MCF 10A (cell line): ENCODE results near the gene SNX3. TPM values are rescaled to one million over a fixed set of nuclear protein-coding genes. Genes with fewer than 3 reads are reported as not detected.

Source experiments
- BruUV-seq: library from RNA; stranded (reverse); fragments of 400-500 nt; replicated peaks from 2 replicates; lab custom pipeline; 2021; lab: Mats Ljungman, UMichigan
- CTCF ChIA-PET: fragments of 300-600 bp; sonication (Branson Sonifier 250); formaldehyde crosslinking; extraction: SDS; loops from one replicate; lab custom pipeline; 2021; ENCODE audit warnings: antibody characterized with exemption, inconsistent platforms; lab: Yijun Ruan, JAX
- POLR2A ChIA-PET: fragments of 300-600, 350-650 bp; sonication (Branson Sonifier 250); formaldehyde crosslinking; extraction: SDS; loops from one replicate; lab custom pipeline; 2020; ENCODE audit warnings: antibody characterized with exemption, inconsistent platforms; lab: Yijun Ruan, JAX
- DNase-seq: peaks from one replicate; pipeline ENCODE4 v3.0.0-alpha.2; 2018; ENCODE audit not compliant: unreplicated experiment
- H3K27ac Mint-ChIP-seq: one replicate; pipeline ENCODE4 v1.8.0; 2022; ENCODE audit warnings: mild to moderate bottlenecking, low read depth, mixed read lengths; ENCODE audit not compliant: unreplicated experiment
- H3K27me3 Mint-ChIP-seq: one replicate; pipeline ENCODE4 v1.8.0; 2022; ENCODE audit warnings: mixed read lengths; ENCODE audit not compliant: insufficient read depth, unreplicated experiment
- H3K36me3 Mint-ChIP-seq: one replicate; pipeline ENCODE4 v1.8.0; 2022; ENCODE audit warnings: mild to moderate bottlenecking, moderate library complexity, mixed read lengths; ENCODE audit not compliant: insufficient read depth, unreplicated experiment
- H3K4me1 Mint-ChIP-seq: one replicate; pipeline ENCODE4 v1.8.0; 2022; ENCODE audit warnings: mixed read lengths; ENCODE audit not compliant: insufficient read depth, unreplicated experiment
- H3K4me3 Mint-ChIP-seq: one replicate; pipeline ENCODE4 v1.8.0; 2022; ENCODE audit warnings: mild to moderate bottlenecking, moderate library complexity, mixed read lengths; ENCODE audit not compliant: unreplicated experiment
- H3K9me3 Mint-ChIP-seq: one replicate; pipeline ENCODE4 v1.8.0; 2022; ENCODE audit warnings: mixed read lengths; ENCODE audit not compliant: unreplicated experiment
- CTCF ChIP-seq: fragments of 200-600 bp; IDR thresholded peaks from one replicate; pipeline ENCODE4 v1.8.0; 2022; ENCODE audit warnings: antibody characterized with exemption, mild to moderate bottlenecking; ENCODE audit not compliant: unreplicated experiment
- intact Hi-C: fragments of 100-400 bp; cut with micrococcal nuclease; formaldehyde crosslinking; loops from 2 replicates; pipeline ENCODE4 v1.14.1; 2022
- total RNA-seq: library from RNA; stranded (reverse); gene quantifications from 2 replicates; pipeline ENCODE4 v1.2.3, GENCODE V29; 2022

The SNX3 gene
- total RNA-seq, 1 experiment from 2014 or later = 114 TPM

- CTCF ChIA-PET = interaction anchor here (0.6 to 1.5 kb wide), 2 partner anchors 129 to 237 kb away, joined by 3 to 6 read pairs; no protein-coding TSS in a partner anchor
- DNase-seq = no peak
- no peak overlapping the region for H3K27ac Mint-ChIP-seq
- POLR2A ChIA-PET = no interaction called here
- no peaks in the 10 kb centered on the region for H3K9me3 Mint-ChIP-seq
- peaks cover 22% of the 10 kb centered on the region for H3K4me1 Mint-ChIP-seq
- peaks cover 24% of the 10 kb centered on the region for H3K36me3 Mint-ChIP-seq
- BruUV-seq = no TSS peak
- TF ChIP-seq CTCF = no peak
- no peak overlapping the region for H3K4me3 Mint-ChIP-seq
- no peaks in the 10 kb centered on the region for H3K27me3 Mint-ChIP-seq
- intact Hi-C loops = no loop called here
Measured at GRCh38 chr6:108254433-108255410, 6.1 kb downstream of the SNX3 start.

GRCh38 chr6:108253241-108253640 is 7.6 kb downstream of the SNX3 start:
- Mint-ChIP-seq H3K36me3 (peaks cover 19% of the 10 kb centered on the region), H3K27me3 (no peaks in the 10 kb centered on the region), H3K4me3 (no peak overlapping the region), H3K9me3 (no peaks in the 10 kb centered on the region), H3K4me1 (peaks cover 22% of the 10 kb centered on the region), H3K27ac (no peak overlapping the region)
- no TSS peak for BruUV-seq
- intact Hi-C loops = no loop called here
- no peak for DNase-seq
- no peak for TF ChIP-seq CTCF
- CTCF ChIA-PET = interaction anchor here (1.5 kb wide), 1 partner anchor 239 kb away, joined by 5 read pairs; no protein-coding TSS in a partner anchor
- POLR2A ChIA-PET = no interaction called here

DNA sequence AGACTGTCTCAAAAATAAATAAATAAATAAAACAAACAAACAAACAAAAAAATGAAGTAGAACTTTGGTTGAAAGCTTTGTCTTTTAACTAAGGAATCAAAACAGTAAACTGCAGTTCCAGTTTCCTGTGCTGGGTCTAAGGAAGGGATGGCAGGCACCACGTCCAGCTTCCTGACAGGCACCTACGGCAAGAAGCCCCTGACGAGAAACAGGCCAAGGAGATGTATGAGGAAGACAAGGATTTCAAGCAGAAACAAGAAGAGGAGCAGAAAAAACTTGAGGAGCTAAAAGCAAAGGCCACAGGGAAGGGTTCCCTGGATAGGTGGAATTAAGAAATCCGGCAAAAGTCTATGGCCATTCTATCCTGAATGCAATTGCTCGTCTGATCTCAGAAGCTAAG is 8.8 kb downstream of the SNX3 start:
- no peaks in the 10 kb centered on the region for H3K27me3 Mint-ChIP-seq
- intact Hi-C loops = no loop called here
- no TSS peak for BruUV-seq
- no peak overlapping the region for H3K4me3 Mint-ChIP-seq
- no peaks in the 10 kb centered on the region for H3K9me3 Mint-ChIP-seq
- ChIA-PET CTCF (interaction anchor here (1.0 to 1.1 kb wide), 2 partner anchors 9 to 240 kb away, joined by 4 to 6 read pairs; no protein-coding TSS in a partner anchor), POLR2A (no interaction called here)
- H3K27ac Mint-ChIP-seq = no peak overlapping the region
- H3K36me3 Mint-ChIP-seq = peaks cover 12% of the 10 kb centered on the region
- peaks cover 22% of the 10 kb centered on the region for H3K4me1 Mint-ChIP-seq
- TF ChIP-seq CTCF = no peak
- no peak for DNase-seq

- Mint-ChIP-seq H3K4me1 (peaks cover 16% of the 10 kb centered on the region), H3K9me3 (no peaks in the 10 kb centered on the region), H3K27me3 (no peaks in the 10 kb centered on the region), H3K27ac (no peak overlapping the region), H3K4me3 (no peak overlapping the region), H3K36me3 (peaks cover 6% of the 10 kb centered on the region)
- intact Hi-C loops = no loop called here
- no TSS peak for BruUV-seq
- ChIA-PET CTCF (interaction anchor here (1.0 to 1.3 kb wide), 3 partner anchors 9 to 241 kb away, joined by 4 to 6 read pairs (median 4); no protein-coding TSS in a partner anchor), POLR2A (no interaction called here)
- no peak for TF ChIP-seq CTCF
- no peak for DNase-seq
Measured at GRCh38 chr6:108251252-108251651, 9.6 kb downstream of the SNX3 start.
